Breast epithelium (tissue), 3 donors: ENCODE results near the gene KCNK17.

ENCODE experiments used
- CTCF ChIP-seq, 3 donors: fragments of 450-650 bp; IDR thresholded peaks; one replicate each; pipeline ENCODE4 v1.5.1; 2016 to 2017; ENCODE audit warnings: antibody characterized with exemption in 3 of 3, mild to moderate bottlenecking in 3 of 3, moderate library complexity in 3 of 3
- POLR2A ChIP-seq: fragments of 450-650 bp; IDR thresholded peaks from one replicate; pipeline ENCODE4 v1.6.1; 2016; ENCODE audit warnings: antibody characterized with exemption, mild to moderate bottlenecking, moderate library complexity
- POLR2AphosphoS5 ChIP-seq, 3 donors: sonication (generic); formaldehyde crosslinking; IDR thresholded peaks; one replicate each; pipeline ENCODE4 v1.6.1; 2017; ENCODE audit warnings: antibody characterized with exemption in 3 of 3

- TF ChIP-seq POLR2AphosphoS5 (IDR thresholded peaks at IDR 0.05) (no peak), CTCF (IDR thresholded peaks at IDR 0.05) (no peak), POLR2A (no peak)
Measured at GRCh38 chr6:39251406-39251805, 62.8 kb downstream of the KCNK17 start.
